CD8-positive, alpha-beta memory T cell (primary cell): ENCODE data around the gene GPD2. TPM values are rescaled to one million over a fixed set of nuclear protein-coding genes. Genes with fewer than 3 reads are reported as not detected.
"Not testable (repeated sequence)": the region's sequence is repeated elsewhere in the genome, so short reads cannot be mapped to it uniquely, and the experiment has no call there.

ENCODE experiments used
- CTCF ChIA-PET: fragments of 350-600 bp; sonication (Branson Sonifier 250); formaldehyde crosslinking; loops from one replicate; lab custom pipeline; 2021; ENCODE audit warnings: antibody characterized with exemption; lab: Charles Lee
- POLR2A ChIA-PET: fragments of 350-600 bp; sonication (Branson Sonifier 250); formaldehyde crosslinking; loops from one replicate; lab custom pipeline; 2021; ENCODE audit warnings: antibody characterized with exemption; lab: Charles Lee
- DNase-seq, 5 donors: peaks; one replicate each; pipeline versions ENCODE4 v3.0.0 to v3.0.0-alpha.2; 2020 to 2022; ENCODE audit warnings: mixed read lengths in 1 of 5
- H3K27ac ChIP-seq: one replicate; pipeline ENCODE4 v1.7.0; 2013; ENCODE audit warnings: low read depth, mild to moderate bottlenecking, low read length, moderate library complexity
- H3K27me3 ChIP-seq: 2 replicates; pipeline ENCODE4 v1.7.0; 2013; ENCODE audit warnings: low read length, mild to moderate bottlenecking; ENCODE audit not compliant: insufficient read depth, poor library complexity, severe bottlenecking
- H3K36me3 ChIP-seq: 2 replicates; pipeline ENCODE4 v1.7.0; 2013; ENCODE audit warnings: mild to moderate bottlenecking, low read length, moderate library complexity; ENCODE audit not compliant: insufficient read depth
- H3K4me1 ChIP-seq: 2 replicates; pipeline ENCODE4 v1.7.0; 2013; ENCODE audit warnings: mild to moderate bottlenecking, low read length, moderate library complexity; ENCODE audit not compliant: insufficient read depth
- H3K4me3 ChIP-seq: 2 replicates; pipeline ENCODE4 v1.7.0; 2013; ENCODE audit warnings: mild to moderate bottlenecking, low read length
- H3K9me3 ChIP-seq: 2 replicates; pipeline ENCODE4 v1.7.0; 2013; ENCODE audit warnings: mild to moderate bottlenecking, low read length
- H3K27ac Mint-ChIP-seq, 8 donors: one replicate each; pipeline ENCODE4 v1.8.0; 2020 to 2021; ENCODE audit warnings: mixed read lengths in 8 of 8, mild to moderate bottlenecking in 6 of 8, inconsistent platforms in 3 of 8, moderate library complexity in 3 of 8
- H3K27me3 Mint-ChIP-seq, 2 donors: one replicate each; pipeline ENCODE4 v1.8.0; 2020 to 2021; ENCODE audit warnings: mixed read lengths in 2 of 2, mild to moderate bottlenecking in 1 of 2, moderate library complexity in 1 of 2
- H3K36me3 Mint-ChIP-seq, 3 donors: one replicate each; pipeline ENCODE4 v1.8.0; 2020 to 2021; ENCODE audit warnings: mixed read lengths in 3 of 3, inconsistent platforms in 1 of 3, mild to moderate bottlenecking in 1 of 3
- H3K4me1 Mint-ChIP-seq, 3 donors: one replicate each; pipeline ENCODE4 v1.8.0; 2020 to 2021; ENCODE audit warnings: mixed read lengths in 3 of 3, inconsistent platforms in 1 of 3, mild to moderate bottlenecking in 1 of 3
- H3K4me3 Mint-ChIP-seq, 7 donors: one replicate each; pipeline ENCODE4 v1.8.0; 2020 to 2021; ENCODE audit warnings: mixed read lengths in 7 of 7, mild to moderate bottlenecking in 6 of 7, moderate library complexity in 4 of 7, inconsistent platforms in 2 of 7
- H3K9me3 Mint-ChIP-seq, 5 donors: one replicate each; pipeline ENCODE4 v1.8.0; 2020 to 2022; ENCODE audit warnings: mixed read lengths in 5 of 5, mild to moderate bottlenecking in 3 of 5, moderate library complexity in 2 of 5, inconsistent platforms in 1 of 5
- polyA plus RNA-seq: library from polyadenylated mRNA; unstranded; fragments of 300-500 nt; fragmentation: Illumina TruSeq; gene quantifications from one replicate; pipeline ENCODE4 v1.2.3, GENCODE V29; 2021
- total RNA-seq, 2 experiments: library from RNA; stranded (reverse); gene quantifications; one replicate each; pipeline ENCODE4 v1.2.3, GENCODE V29; 2021

The GPD2 gene
- total and polyA plus RNA-seq, 3 experiments from 2014 or later: 10.1 to 44.3 (median 38.9) TPM

DNA sequence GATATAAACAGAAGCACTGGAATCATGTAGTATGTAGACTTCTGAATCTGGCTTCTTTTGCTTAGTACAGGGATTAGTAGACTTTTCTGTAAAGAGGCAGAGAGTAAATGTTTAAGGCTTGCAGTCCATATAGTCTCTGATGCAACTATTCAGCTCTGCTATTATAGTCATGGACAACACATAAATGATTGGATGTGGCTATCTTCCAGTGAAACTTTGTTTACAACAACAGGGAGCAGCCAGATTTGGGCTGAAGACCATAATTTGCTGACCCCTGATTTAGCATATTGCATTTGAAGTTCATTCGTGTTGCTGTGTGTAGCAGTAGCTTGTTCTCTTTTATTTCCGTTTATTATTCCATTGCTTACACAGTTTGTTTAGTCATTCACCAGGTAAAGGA is 55.0 kb downstream of the GPD2 start:
- Histone ChIP-seq H3K27me3 (no peaks in the 10 kb centered on the region), H3K36me3 (no peaks in the 10 kb centered on the region), H3K9me3 (no peaks in the 10 kb centered on the region), H3K27ac (no peak overlapping the region), H3K4me3 (no peak overlapping the region), H3K4me1 (peaks cover 8% of the 10 kb centered on the region)
- Mint-ChIP-seq H3K27me3 (no peaks in the 10 kb centered on the region), H3K4me3 (no peak overlapping the region), H3K27ac (peak overlapping the region in 1 of 8 donors; percentile 24), H3K36me3 (no peaks in the 10 kb centered on the region), H3K4me1 (peaks cover 39 to 54% (median 43%) of the 10 kb centered on the region in 3 donors), H3K9me3 (no peaks in the 10 kb centered on the region)
- ChIA-PET POLR2A (no interaction called here), CTCF (no interaction called here)
- no peak for DNase-seq

DNA sequence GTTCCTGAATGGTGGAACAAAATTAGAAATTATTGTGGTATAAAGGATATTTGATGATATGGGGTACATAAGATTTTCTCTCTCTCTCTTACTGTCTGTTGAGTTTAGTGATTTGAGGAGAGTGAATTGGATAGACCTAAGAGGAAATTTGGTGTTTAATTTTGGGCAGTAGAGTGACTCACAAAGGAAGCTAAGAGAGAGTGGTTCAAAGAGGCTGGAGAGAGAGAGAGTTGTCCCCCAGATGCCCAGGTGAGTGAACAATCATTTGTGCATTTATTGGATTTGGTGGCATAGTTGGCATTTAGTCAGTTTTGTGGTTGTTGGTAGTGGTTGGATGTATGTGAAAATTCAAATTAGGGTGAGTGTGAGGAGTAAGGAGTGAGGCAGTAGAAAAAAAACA is 56.8 kb downstream of the GPD2 start:
- DNase-seq: no peak
- Mint-ChIP-seq H3K4me1 (peaks cover 40 to 53% (median 45%) of the 10 kb centered on the region in 3 donors), H3K4me3 (no peak overlapping the region), H3K27me3 (no peaks in the 10 kb centered on the region), H3K27ac (peak overlapping the region in 3 of 8 donors; percentile 2 to 38 (median 22)), H3K9me3 (no peaks in the 10 kb centered on the region), H3K36me3 (peaks cover 0 to 5% (median 2%) of the 10 kb centered on the region in 3 donors)
- Histone ChIP-seq H3K4me3 (no peak overlapping the region), H3K27ac (no peak overlapping the region), H3K9me3 (no peaks in the 10 kb centered on the region), H3K36me3 (no peaks in the 10 kb centered on the region), H3K4me1 (peaks cover 10% of the 10 kb centered on the region), H3K27me3 (no peaks in the 10 kb centered on the region)
- POLR2A ChIA-PET: interaction anchor here (0.6 kb wide), 1 partner anchor 145 kb away, joined by 3 read pairs; no protein-coding TSS in a partner anchor
- CTCF ChIA-PET: no interaction called here

DNA sequence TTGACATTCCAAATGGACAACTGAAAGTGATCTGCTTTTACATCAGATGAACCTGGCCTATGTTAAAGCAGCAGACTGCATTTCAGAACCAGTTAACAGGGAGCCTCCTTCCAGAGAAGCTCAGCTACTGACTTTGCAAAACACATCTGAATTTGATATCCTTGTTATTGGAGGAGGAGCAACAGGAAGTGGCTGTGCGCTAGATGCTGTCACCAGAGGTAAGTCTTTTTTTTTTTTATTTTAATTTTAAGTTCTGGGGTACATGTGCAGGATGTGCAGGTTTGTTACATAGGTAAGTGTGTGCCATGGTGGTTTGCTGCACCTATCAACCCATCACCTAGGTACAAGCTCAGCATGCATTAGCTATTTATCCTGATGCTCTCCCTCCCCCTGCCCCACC is 59.8 kb downstream of the GPD2 start:
- H3K27ac ChIP-seq, H3K27me3 ChIP-seq, H3K4me3 Mint-ChIP-seq, H3K36me3 ChIP-seq, CTCF ChIA-PET, H3K27me3 Mint-ChIP-seq, H3K4me3 ChIP-seq, POLR2A ChIA-PET, H3K4me1 ChIP-seq, H3K9me3 ChIP-seq, H3K36me3 Mint-ChIP-seq, H3K9me3 Mint-ChIP-seq: not testable (repeated sequence)
- Mint-ChIP-seq H3K4me1 (peaks cover 26 to 29% (median 26%) of the 10 kb centered on the region in 3 donors), H3K27ac (peak overlapping the region in 1 of 8 donors; percentile 54)
- DNase-seq: peak in 3 of 5 donors; percentile 4 to 45 (median 23)

DNA sequence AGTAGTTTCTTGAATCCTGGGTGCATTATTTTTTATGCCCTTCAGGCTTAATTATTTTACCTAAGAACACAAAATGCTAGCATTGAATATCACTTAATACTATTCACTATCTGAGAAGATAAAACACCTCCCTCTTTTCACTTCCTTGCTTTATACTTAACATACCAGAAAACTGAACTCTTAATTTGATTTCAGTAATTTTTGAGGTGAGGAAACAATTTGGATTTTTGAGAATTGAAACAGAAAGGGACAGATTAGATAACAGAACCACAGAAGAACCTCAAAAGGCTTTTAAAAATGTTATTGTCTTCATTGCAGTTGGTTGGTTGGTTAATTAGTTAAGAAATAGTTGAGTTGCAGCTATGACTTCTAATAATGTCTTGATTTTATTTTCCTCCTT is 69.5 kb downstream of the GPD2 start:
- no peak overlapping the region for H3K27ac Mint-ChIP-seq
- no peaks in the 10 kb centered on the region for H3K27me3 ChIP-seq
- ChIA-PET POLR2A (no interaction called here), CTCF (no interaction called here)
- no peaks in the 10 kb centered on the region for H3K27me3 Mint-ChIP-seq
- H3K4me3 ChIP-seq: no peak overlapping the region
- no peaks in the 10 kb centered on the region for H3K4me1 ChIP-seq
- H3K36me3 Mint-ChIP-seq: peaks cover 4 to 11% (median 9%) of the 10 kb centered on the region in 3 donors
- H3K9me3 Mint-ChIP-seq: no peaks in the 10 kb centered on the region
- H3K4me1 Mint-ChIP-seq: peaks cover 0 to 2% (median 0%) of the 10 kb centered on the region in 3 donors
- H3K4me3 Mint-ChIP-seq: no peak overlapping the region
- no peak overlapping the region for H3K27ac ChIP-seq
- no peak for DNase-seq
- no peaks in the 10 kb centered on the region for H3K36me3 ChIP-seq
- H3K9me3 ChIP-seq: no peaks in the 10 kb centered on the region

DNA sequence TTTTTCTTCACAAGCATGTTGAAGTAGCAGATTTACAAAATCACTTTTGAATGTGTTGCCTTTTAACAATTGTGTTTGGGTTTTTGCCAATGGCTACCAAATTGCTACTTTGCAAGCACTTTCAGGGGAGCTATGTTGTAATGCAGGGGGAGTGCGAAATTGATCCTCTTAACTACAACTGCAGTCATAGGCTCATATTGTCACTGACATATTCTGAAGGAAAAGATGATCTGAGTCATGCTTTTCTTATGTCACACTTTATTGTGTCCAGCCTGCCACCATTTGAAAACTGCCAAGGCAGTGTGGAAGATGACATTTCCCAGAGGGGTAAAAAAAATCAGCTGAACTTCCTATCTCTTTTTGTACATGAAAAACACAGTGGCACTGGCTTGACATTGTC is 74.9 kb downstream of the GPD2 start:
- H3K27ac Mint-ChIP-seq: no peak overlapping the region
- Histone ChIP-seq H3K27me3 (no peaks in the 10 kb centered on the region), H3K36me3 (no peaks in the 10 kb centered on the region), H3K27ac (no peak overlapping the region), H3K4me3 (no peak overlapping the region), H3K4me1 (no peaks in the 10 kb centered on the region), H3K9me3 (no peaks in the 10 kb centered on the region)
- H3K27me3 Mint-ChIP-seq: no peaks in the 10 kb centered on the region
- ChIA-PET POLR2A (no interaction called here), CTCF (no interaction called here)
- no peaks in the 10 kb centered on the region for H3K4me1 Mint-ChIP-seq
- no peak overlapping the region for H3K4me3 Mint-ChIP-seq
- no peak for DNase-seq
- peaks cover 13 to 56% (median 26%) of the 10 kb centered on the region in 3 donors for H3K36me3 Mint-ChIP-seq
- H3K9me3 Mint-ChIP-seq: no peaks in the 10 kb centered on the region

DNA sequence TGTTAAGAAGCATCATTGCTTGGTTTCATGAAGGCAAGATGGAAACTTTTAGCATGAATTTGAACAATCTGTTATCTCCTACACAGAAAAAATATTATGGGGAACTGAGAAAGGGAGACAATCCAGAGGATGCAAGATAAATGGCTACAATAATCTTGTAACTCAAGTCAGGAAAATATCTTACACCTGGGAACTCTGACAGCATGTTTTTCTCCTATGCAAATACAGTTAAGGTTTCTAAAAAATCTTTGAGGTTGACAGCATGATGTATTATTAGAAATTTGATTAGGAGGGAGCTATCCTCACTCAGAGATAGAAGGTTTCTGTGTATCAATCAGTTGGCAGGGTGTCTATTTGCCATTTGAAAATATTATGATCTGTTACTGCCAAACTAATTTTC is 75.6 kb downstream of the GPD2 start:
- H3K27ac ChIP-seq: no peak overlapping the region
- Mint-ChIP-seq H3K4me1 (no peaks in the 10 kb centered on the region), H3K36me3 (peaks cover 13 to 57% (median 25%) of the 10 kb centered on the region in 3 donors), H3K27me3 (no peaks in the 10 kb centered on the region), H3K27ac (peak overlapping the region in 2 of 8 donors; percentile 12 to 14), H3K4me3 (no peak overlapping the region), H3K9me3 (no peaks in the 10 kb centered on the region)
- no peak for DNase-seq
- H3K4me1 ChIP-seq: no peaks in the 10 kb centered on the region
- no peaks in the 10 kb centered on the region for H3K9me3 ChIP-seq
- ChIA-PET CTCF (no interaction called here), POLR2A (no interaction called here)
- H3K36me3 ChIP-seq: no peaks in the 10 kb centered on the region
- H3K27me3 ChIP-seq: no peaks in the 10 kb centered on the region
- H3K4me3 ChIP-seq: no peak overlapping the region

DNA sequence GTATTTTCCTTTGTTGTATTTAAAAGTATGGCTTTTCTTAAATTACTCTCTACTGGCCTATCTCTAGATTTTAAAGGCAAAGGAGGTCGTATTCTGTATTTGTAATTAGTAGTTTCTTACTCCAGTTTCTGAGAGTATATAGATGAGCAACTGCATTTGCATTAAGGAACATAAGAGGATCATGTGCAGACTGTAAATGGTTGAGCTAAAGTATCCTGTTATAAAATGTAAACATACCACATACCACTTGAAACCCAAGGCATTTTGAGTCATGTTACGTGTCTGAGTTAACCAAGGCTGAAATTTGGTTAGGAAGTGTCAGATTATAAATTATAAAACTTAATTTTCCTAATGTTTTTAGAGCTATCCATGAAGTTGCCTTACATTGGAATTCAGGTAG is 76.3 kb downstream of the GPD2 start:
- ChIA-PET CTCF (no interaction called here), POLR2A (no interaction called here)
- Histone ChIP-seq H3K36me3 (no peaks in the 10 kb centered on the region), H3K27me3 (no peaks in the 10 kb centered on the region), H3K9me3 (no peaks in the 10 kb centered on the region), H3K27ac (no peak overlapping the region), H3K4me3 (no peak overlapping the region), H3K4me1 (no peaks in the 10 kb centered on the region)
- no peak for DNase-seq
- Mint-ChIP-seq H3K27me3 (no peaks in the 10 kb centered on the region), H3K27ac (no peak overlapping the region), H3K9me3 (no peaks in the 10 kb centered on the region), H3K36me3 (peaks cover 13 to 59% (median 25%) of the 10 kb centered on the region in 3 donors), H3K4me3 (no peak overlapping the region), H3K4me1 (no peaks in the 10 kb centered on the region)

DNA sequence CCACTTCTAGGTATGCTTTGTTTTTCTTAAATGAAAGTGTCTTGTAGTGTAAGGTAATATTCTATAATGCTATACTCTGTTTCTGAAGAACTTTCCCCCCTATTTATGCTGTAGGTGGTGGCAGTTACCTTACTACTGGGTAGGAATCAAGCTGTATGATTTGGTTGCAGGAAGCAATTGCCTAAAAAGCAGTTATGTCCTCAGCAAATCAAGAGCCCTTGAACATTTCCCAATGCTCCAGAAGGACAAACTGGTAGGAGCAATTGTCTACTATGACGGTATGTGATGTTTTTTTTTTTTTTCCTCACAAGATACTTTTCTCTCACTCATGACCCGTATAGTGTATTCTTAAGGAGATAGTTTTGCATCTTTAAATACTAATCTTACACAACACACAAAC is 77.0 kb downstream of the GPD2 start:
- DNase-seq: no peak
- no peaks in the 10 kb centered on the region for H3K27me3 Mint-ChIP-seq
- H3K27me3 ChIP-seq: no peaks in the 10 kb centered on the region
- no peak overlapping the region for H3K27ac ChIP-seq
- H3K9me3 Mint-ChIP-seq: no peaks in the 10 kb centered on the region
- H3K4me3 Mint-ChIP-seq: no peak overlapping the region
- peak overlapping the region in 1 of 8 donors; percentile 21 for H3K27ac Mint-ChIP-seq
- no peaks in the 10 kb centered on the region for H3K9me3 ChIP-seq
- POLR2A ChIA-PET: no interaction called here
- H3K4me1 ChIP-seq: no peaks in the 10 kb centered on the region
- CTCF ChIA-PET: no interaction called here
- H3K36me3 ChIP-seq: no peaks in the 10 kb centered on the region
- H3K4me1 Mint-ChIP-seq: no peaks in the 10 kb centered on the region
- peaks cover 13 to 58% (median 21%) of the 10 kb centered on the region in 3 donors for H3K36me3 Mint-ChIP-seq
- no peak overlapping the region for H3K4me3 ChIP-seq

DNA sequence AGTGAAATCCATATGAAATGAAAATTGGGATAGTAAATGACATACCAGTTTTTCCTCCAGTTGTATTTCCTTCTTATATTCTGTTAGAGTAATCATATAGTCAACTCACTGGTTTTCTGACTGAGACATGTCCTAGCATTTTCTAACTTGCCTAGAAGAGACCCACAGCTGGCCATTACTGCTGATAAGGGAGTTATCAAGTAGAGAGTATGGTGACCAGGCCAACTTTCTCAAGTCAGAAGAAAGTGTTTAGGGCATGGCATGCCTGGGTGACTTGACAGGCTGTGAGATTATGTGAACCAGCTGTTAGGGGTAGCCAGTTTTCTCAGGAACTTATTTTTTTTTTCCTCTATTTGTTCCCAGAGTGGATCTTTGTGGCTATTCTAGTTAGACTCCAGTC is 81.2 kb downstream of the GPD2 start:
- Histone ChIP-seq H3K27me3 (no peaks in the 10 kb centered on the region), H3K4me3 (no peak overlapping the region), H3K36me3 (no peaks in the 10 kb centered on the region), H3K27ac (no peak overlapping the region), H3K4me1 (no peaks in the 10 kb centered on the region), H3K9me3 (no peaks in the 10 kb centered on the region)
- POLR2A ChIA-PET: no interaction called here
- no peak overlapping the region for H3K27ac Mint-ChIP-seq
- DNase-seq: no peak
- H3K4me3 Mint-ChIP-seq: no peak overlapping the region
- H3K9me3 Mint-ChIP-seq: no peaks in the 10 kb centered on the region
- H3K4me1 Mint-ChIP-seq: no peaks in the 10 kb centered on the region
- H3K36me3 Mint-ChIP-seq: peaks cover 17 to 51% (median 18%) of the 10 kb centered on the region in 3 donors
- CTCF ChIA-PET: no interaction called here
- no peaks in the 10 kb centered on the region for H3K27me3 Mint-ChIP-seq
